Hepatocyte (in vitro differentiated cells): Measurements from ENCODE around the gene OTOGL. TPM values are rescaled to one million over a fixed set of nuclear protein-coding genes. Genes with fewer than 3 reads are reported as not detected.

Experiments
- DNase-seq: peaks from one replicate; pipeline ENCODE4 v3.0.0-alpha.2; 2016; ENCODE audit warnings: low spot score
- H2AFZ ChIP-seq: fragments of 200-600 bp; sonication (generic); 2 replicates; pipeline ENCODE4 v1.6.0; 2016; ENCODE audit warnings: antibody characterized with exemption, mild to moderate bottlenecking
- H3K27ac ChIP-seq: fragments of 200-600 bp; sonication (generic); 2 replicates; pipeline ENCODE4 v1.5.1; 2016; ENCODE audit warnings: mild to moderate bottlenecking
- H3K27me3 ChIP-seq: fragments of 200-600 bp; sonication (generic); 2 replicates; pipeline ENCODE4 v1.6.1; 2016
- H3K36me3 ChIP-seq: fragments of 200-600 bp; sonication (generic); replicated peaks from 2 replicates; pipeline ENCODE4 v1.5.1; 2016; ENCODE audit warnings: low read depth; ENCODE audit not compliant: insufficient read depth
- H3K4me1 ChIP-seq: fragments of 200-600 bp; sonication (generic); 2 replicates; pipeline ENCODE4 v1.5.1; 2016; ENCODE audit warnings: mild to moderate bottlenecking, moderate library complexity; ENCODE audit not compliant: insufficient read depth
- H3K4me2 ChIP-seq: fragments of 200-600 bp; sonication (generic); 2 replicates; pipeline ENCODE4 v1.6.0; 2016
- H3K4me3 ChIP-seq: fragments of 200-600 bp; sonication (generic); 2 replicates; pipeline ENCODE4 v1.5.1; 2016; ENCODE audit warnings: mild to moderate bottlenecking
- H3K79me2 ChIP-seq: fragments of 200-600 bp; sonication (generic); 2 replicates; pipeline ENCODE4 v1.6.0; 2017; ENCODE audit warnings: mild to moderate bottlenecking
- H3K9me2 ChIP-seq: fragments of 200-600 bp; sonication (generic); replicated peaks from 2 replicates; pipeline ENCODE4 v1.6.0; 2017; ENCODE audit warnings: mild to moderate bottlenecking; ENCODE audit not compliant: insufficient read depth
- H3K9me3 ChIP-seq: fragments of 200-600 bp; sonication (generic); 2 replicates; pipeline ENCODE4 v1.5.1; 2016; ENCODE audit warnings: low read depth, mild to moderate bottlenecking
- H4K20me1 ChIP-seq: fragments of 200-600 bp; sonication (generic); 2 replicates; pipeline ENCODE4 v1.6.0; 2016; ENCODE audit warnings: mild to moderate bottlenecking; ENCODE audit not compliant: insufficient read depth, poor library complexity, severe bottlenecking
- CTCF ChIP-seq: fragments of 200-600 bp; sonication (generic); IDR thresholded peaks from 2 replicates; pipeline ENCODE4 v1.5.1; 2016; ENCODE audit warnings: antibody characterized with exemption, mild to moderate bottlenecking; ENCODE audit not compliant: poor library complexity
- EZH2 ChIP-seq: fragments of 200-600 bp; sonication (generic); IDR thresholded peaks from 2 replicates; pipeline ENCODE4 v1.6.1; 2016; ENCODE audit warnings: antibody characterized with exemption, mild to moderate bottlenecking, borderline replicate concordance
- EZH2phosphoT487 ChIP-seq: fragments of 200-600 bp; sonication (generic); IDR thresholded peaks from one replicate; pipeline ENCODE4 v1.6.1; 2018; ENCODE audit warnings: antibody characterized with exemption, mild to moderate bottlenecking, low read depth, moderate library complexity; ENCODE audit not compliant: unreplicated experiment, severe bottlenecking
- WGBS: methylation state at CpG from one replicate; pipeline ENCODE4 v1.1.6; 2016; ENCODE audit warnings: low lambda C conversion rate; ENCODE audit errors: missing lambda C conversion rate; 5-methylcytosine and 5-hydroxymethylcytosine counted together
- polyA plus RNA-seq: library from polyadenylated mRNA; unstranded; fragments of >200 nt; fragmentation: Nextera tagmentation; extraction: Ambion mirVana; gene quantifications from 2 replicates; pipeline ENCODE4 v1.2.1, GENCODE V29; 2016
- total RNA-seq: library from RNA; depleted of rRNA; stranded (reverse); fragments of >200 nt; gene quantifications from 2 replicates; pipeline ENCODE4 v1.2.3, GENCODE V29; 2014

The OTOGL gene
- total and polyA plus RNA-seq, 2 experiments from 2014 or later, result 0.33 TPM; not detected in 1

GRCh38 chr12:80187660-80188090 is 88.3 kb downstream of the OTOGL start:
- no peak for DNase-seq
- no peak overlapping the region for H2AFZ ChIP-seq
- no peaks in the 10 kb centered on the region for H3K9me2 ChIP-seq
- WGBS, result 39% methylated on average over 2 of the region's 2 CpGs
- H3K27ac ChIP-seq, result peak overlapping the region; percentile 55
- TF ChIP-seq EZH2 (no peak), EZH2phosphoT487 (no peak), CTCF (no peak)
- no peak overlapping the region for H3K4me3 ChIP-seq
- no peaks in the 10 kb centered on the region for H3K4me1 ChIP-seq
- no peaks in the 10 kb centered on the region for H4K20me1 ChIP-seq
- no peaks in the 10 kb centered on the region for H3K79me2 ChIP-seq
- no peak overlapping the region for H3K4me2 ChIP-seq
- no peaks in the 10 kb centered on the region for H3K27me3 ChIP-seq
- no peaks in the 10 kb centered on the region for H3K9me3 ChIP-seq
- H3K36me3 ChIP-seq, result no peaks in the 10 kb centered on the region

DNA sequence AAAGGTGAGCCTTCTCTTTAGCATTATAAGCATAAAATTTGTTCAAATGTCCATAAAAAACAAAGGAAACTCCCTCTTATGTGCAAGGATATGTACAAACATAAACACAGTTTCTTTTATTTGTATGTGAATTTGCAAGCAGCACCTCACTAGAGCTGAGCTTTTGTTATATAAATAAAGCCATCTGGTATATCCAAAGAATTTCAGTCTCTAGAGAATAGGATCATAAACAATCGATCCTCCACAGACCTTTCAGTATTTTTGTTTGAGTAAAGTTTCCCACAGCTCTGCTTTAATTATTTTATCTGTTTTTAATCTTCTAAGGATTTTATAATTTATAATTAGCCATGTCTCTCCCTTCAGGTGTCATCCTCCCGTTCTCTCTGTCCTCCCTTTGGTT is 89.2 kb downstream of the OTOGL start:
- H3K27me3 ChIP-seq, result no peaks in the 10 kb centered on the region
- no peaks in the 10 kb centered on the region for H3K9me3 ChIP-seq
- H3K36me3 ChIP-seq, result no peaks in the 10 kb centered on the region
- no peaks in the 10 kb centered on the region for H3K4me1 ChIP-seq
- TF ChIP-seq EZH2phosphoT487 (no peak), EZH2 (no peak), CTCF (no peak)
- H3K9me2 ChIP-seq, result no peaks in the 10 kb centered on the region
- H3K79me2 ChIP-seq, result no peaks in the 10 kb centered on the region
- 46% methylated on average over 2 of the region's 2 CpGs for WGBS
- no peak overlapping the region for H3K4me2 ChIP-seq
- no peak overlapping the region for H3K27ac ChIP-seq
- no peak overlapping the region for H3K4me3 ChIP-seq
- H4K20me1 ChIP-seq, result no peaks in the 10 kb centered on the region
- no peak for DNase-seq
- no peak overlapping the region for H2AFZ ChIP-seq

DNA sequence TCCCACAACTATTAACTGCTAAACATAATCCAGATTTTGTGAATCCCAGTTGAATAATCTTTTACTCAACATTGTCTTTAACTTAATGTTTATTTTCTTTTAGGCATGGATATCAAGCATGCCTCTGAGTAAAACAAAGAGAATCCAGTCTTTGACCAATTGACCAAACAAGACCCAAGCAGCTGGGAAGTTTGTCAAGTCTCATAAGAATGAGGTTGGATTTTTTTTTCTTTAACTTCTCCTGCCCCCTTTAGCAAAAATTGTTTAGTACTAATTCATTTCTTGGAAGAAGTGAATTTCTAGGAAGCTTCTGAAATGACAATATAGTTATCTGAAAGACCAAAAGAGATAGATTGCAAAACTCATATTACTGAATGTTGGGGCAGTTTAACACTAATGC is 89.9 kb downstream of the OTOGL start:
- Histone ChIP-seq H3K4me2 (no peak overlapping the region), H3K27ac (no peak overlapping the region), H3K4me3 (no peak overlapping the region), H3K9me2 (no peaks in the 10 kb centered on the region), H3K9me3 (no peaks in the 10 kb centered on the region), H3K36me3 (no peaks in the 10 kb centered on the region), H3K27me3 (no peaks in the 10 kb centered on the region), H3K79me2 (no peaks in the 10 kb centered on the region), H2AFZ (no peak overlapping the region), H4K20me1 (no peaks in the 10 kb centered on the region), H3K4me1 (no peaks in the 10 kb centered on the region)
- no peak for DNase-seq
- TF ChIP-seq EZH2phosphoT487 (no peak), CTCF (no peak), EZH2 (no peak)

DNA sequence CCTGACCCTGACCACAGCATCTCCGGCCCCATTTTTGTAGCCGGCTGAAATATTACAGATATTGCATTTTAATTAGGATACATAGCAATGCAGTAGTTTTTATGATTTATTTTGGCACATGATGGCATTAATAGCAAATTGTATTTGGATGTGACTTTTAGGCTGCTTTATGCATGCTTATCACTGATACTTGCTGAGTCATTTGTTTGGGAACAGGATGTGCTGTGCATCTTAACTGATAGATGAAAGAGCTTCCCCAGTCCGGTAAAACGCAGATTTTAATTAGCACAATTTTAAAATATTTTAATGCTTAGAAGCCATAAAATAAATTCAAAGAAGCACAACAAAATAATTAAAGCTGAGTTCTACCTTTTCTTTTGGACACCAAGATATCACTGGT is 90.7 kb downstream of the OTOGL start:
- no peak for DNase-seq
- Histone ChIP-seq H2AFZ (no peak overlapping the region), H3K9me3 (no peaks in the 10 kb centered on the region), H3K9me2 (no peaks in the 10 kb centered on the region), H3K27me3 (no peaks in the 10 kb centered on the region), H3K36me3 (no peaks in the 10 kb centered on the region), H4K20me1 (no peaks in the 10 kb centered on the region), H3K27ac (no peak overlapping the region), H3K4me2 (no peak overlapping the region), H3K4me3 (no peak overlapping the region), H3K79me2 (no peaks in the 10 kb centered on the region), H3K4me1 (no peaks in the 10 kb centered on the region)
- no peak for TF ChIP-seq CTCF
- 80% methylated on average over 4 of the region's 4 CpGs for WGBS
